HCT116 (cell line): ENCODE data around the gene OAS2. TPM values are rescaled to one million over a fixed set of nuclear protein-coding genes. Genes with fewer than 3 reads are reported as not detected.

ENCODE experiments used
- ATAC-seq: fragments of 200-7000 bp; cut with Tn5 transposase; 2 replicates; pipeline ENCODE4 v1.9.1; 2020; ENCODE audit warnings: mild to moderate bottlenecking, moderate library complexity
- BruUV-seq: library from RNA; stranded (reverse); fragments of 400-500 nt; replicated peaks from 2 replicates; lab custom pipeline; 2021; lab: Mats Ljungman, UMichigan
- CTCF ChIA-PET: fragments of 300-600 bp; sonication (Branson Sonifier 250); formaldehyde crosslinking; loops from one replicate; lab custom pipeline; 2021; ENCODE audit warnings: antibody characterized with exemption; lab: Charles Lee
- POLR2A ChIA-PET: fragments of 300-600, 350-600 bp; sonication (Branson Sonifier 250); formaldehyde crosslinking; loops from one replicate; lab custom pipeline; 2021; ENCODE audit warnings: antibody characterized with exemption; lab: Charles Lee
- RAD21 ChIA-PET, 2 experiments: fragments of 300-600 bp; sonication (Branson Sonifier 250); formaldehyde crosslinking; loops; one replicate each; lab custom pipeline; 2023; ENCODE audit warnings: low total read pairs in 2 of 2; ENCODE audit not compliant: uncharacterized antibody in 2 of 2, unreplicated experiment in 2 of 2, low non-redundant PET in 1 of 2; lab: Charles Lee
- DNase-seq: peaks from one replicate; pipeline ENCODE4 v3.0.0-alpha.2; 2010; ENCODE audit warnings: low read depth, low spot score
- H2AFZ ChIP-seq: fragments of 200-600 bp; shearing (Covaris generic), sonication (generic); 2 replicates; pipeline ENCODE4 v1.6.1; 2017; ENCODE audit warnings: low read depth, mixed run types, mixed read lengths, antibody characterized with exemption, low read length; ENCODE audit not compliant: poor library complexity, severe bottlenecking
- H3K27ac ChIP-seq: 2 replicates; pipeline ENCODE4 v1.5.1; 2012; ENCODE audit warnings: low read depth, low read length
- H3K27me3 ChIP-seq: fragments of 200-600 bp; sonication (generic); 2 replicates; pipeline ENCODE4 v1.6.1; 2016; ENCODE audit warnings: mixed run types, low read length, mixed read lengths; ENCODE audit not compliant: insufficient read depth
- H3K36me3 ChIP-seq, 2 experiments: fragments of 200-500 bp in 1 of 2; fragments of 200-600 bp in 1 of 2; sonication (Bioruptor generic) in 1 of 2; sonication (generic) in 1 of 2; 2 replicates each; pipeline versions ENCODE4 v1.5.1 to v1.6.1; 2014 to 2016; ENCODE audit warnings: low read length in 2 of 2, inconsistent platforms in 1 of 2, mixed read lengths in 1 of 2, mixed run types in 1 of 2; ENCODE audit not compliant: insufficient read depth in 2 of 2, control insufficient read depth in 1 of 2
- H3K4me1 ChIP-seq, 2 experiments: fragments of 200-600 bp in 1 of 2; sonication (generic) in 1 of 2; 2 replicates each; pipeline versions ENCODE4 v1.5.1 to v1.6.1; 2012 to 2017; ENCODE audit warnings: low read length in 2 of 2, inconsistent platforms in 1 of 2, mild to moderate bottlenecking in 1 of 2, mixed read lengths in 1 of 2, mixed run types in 1 of 2, moderate library complexity in 1 of 2; ENCODE audit not compliant: insufficient read depth in 2 of 2, control insufficient read depth in 1 of 2
- H3K4me2 ChIP-seq: fragments of 200-600 bp; sonication (generic); 2 replicates; pipeline ENCODE4 v1.6.1; 2017; ENCODE audit warnings: mixed run types, low read length, mixed read lengths
- H3K4me3 ChIP-seq, 2 experiments: fragments of 200-600 bp in 1 of 2; sonication (generic) in 1 of 2; replicated peaks in 1 of 2; 2 replicates each; pipeline ENCODE4 v1.5.1; 2011 to 2016; ENCODE audit warnings: low read length in 2 of 2, control low read depth in 1 of 2, low read depth in 1 of 2, mild to moderate bottlenecking in 1 of 2, mixed read lengths in 1 of 2, mixed run types in 1 of 2
- H3K79me2 ChIP-seq: fragments of 200-600 bp; sonication (generic); 2 replicates; pipeline ENCODE4 v1.6.1; 2017; ENCODE audit warnings: mild to moderate bottlenecking, mixed run types, low read length, moderate library complexity, mixed read lengths; ENCODE audit not compliant: insufficient read depth
- H3K9ac ChIP-seq: fragments of 200-600 bp; sonication (generic); 2 replicates; pipeline ENCODE4 v1.6.1; 2016; ENCODE audit warnings: low read length, mixed read lengths
- H3K9me2 ChIP-seq: fragments of 200-600 bp; sonication (generic), shearing (Covaris generic); 2 replicates; pipeline ENCODE4 v1.6.1; 2017; ENCODE audit warnings: mixed run types, mild to moderate bottlenecking, moderate library complexity; ENCODE audit not compliant: insufficient read depth
- H3K9me3 ChIP-seq, 2 experiments: fragments of 200-500 bp in 1 of 2; fragments of 200-600 bp in 1 of 2; sonication (Bioruptor generic) in 1 of 2; sonication (generic) in 1 of 2; 2 replicates each; pipeline ENCODE4 v1.6.1; 2014 to 2017; ENCODE audit warnings: low read length in 2 of 2, mixed read lengths in 2 of 2, inconsistent platforms in 1 of 2, low read depth in 1 of 2, mild to moderate bottlenecking in 1 of 2, mixed run types in 1 of 2, moderate library complexity in 1 of 2; ENCODE audit not compliant: control insufficient read depth in 1 of 2, insufficient read depth in 1 of 2
- H4K20me1 ChIP-seq: fragments of 200-600 bp; sonication (generic), shearing (Covaris generic); 2 replicates; pipeline ENCODE4 v1.6.1; 2017; ENCODE audit warnings: mixed run types, mild to moderate bottlenecking, moderate library complexity; ENCODE audit not compliant: insufficient read depth
- ATF3 ChIP-seq: IDR thresholded peaks from 2 replicates; pipeline ENCODE4 v1.6.1; 2012
- ELF1 ChIP-seq: IDR thresholded peaks from 2 replicates; pipeline ENCODE4 v1.6.1; 2012; ENCODE audit warnings: low read depth, borderline replicate concordance
- EZH2 ChIP-seq: fragments of 200-600 bp; sonication (generic); IDR thresholded peaks from 2 replicates; pipeline ENCODE4 v1.6.1; 2017; ENCODE audit warnings: antibody characterized with exemption, mixed run types
- EZH2phosphoT487 ChIP-seq: fragments of 200-600 bp; IDR thresholded peaks from 2 replicates; pipeline ENCODE4 v1.6.1; 2018; ENCODE audit warnings: antibody characterized with exemption, borderline replicate concordance
- FOSL1 ChIP-seq: IDR thresholded peaks from 2 replicates; pipeline ENCODE4 v1.6.1; 2012; ENCODE audit warnings: low read depth
- POLR2AphosphoS5 ChIP-seq: IDR thresholded peaks from 2 replicates; pipeline ENCODE4 v1.6.1; 2011; ENCODE audit warnings: mild to moderate bottlenecking, low read depth, low read length, moderate library complexity
- RAD21 ChIP-seq: IDR thresholded peaks from 2 replicates; pipeline ENCODE4 v1.6.1; 2012; ENCODE audit warnings: low read depth, mild to moderate bottlenecking
- REST ChIP-seq: IDR thresholded peaks from 2 replicates; pipeline ENCODE4 v1.6.1; 2012; ENCODE audit warnings: low read depth
- SIN3A ChIP-seq: IDR thresholded peaks from 2 replicates; pipeline ENCODE4 v1.6.1; 2012; ENCODE audit warnings: low read depth
- SRF ChIP-seq: IDR thresholded peaks from 2 replicates; pipeline ENCODE4 v1.6.1; 2012; ENCODE audit warnings: low read depth
- TCF7L2 ChIP-seq: IDR thresholded peaks from 2 replicates; pipeline ENCODE4 v1.7.0; 2011; ENCODE audit warnings: borderline replicate concordance, inconsistent platforms; ENCODE audit not compliant: insufficient read depth, insufficient read length; ENCODE audit errors: extremely low read depth
- ZBTB33 ChIP-seq: IDR thresholded peaks from 2 replicates; pipeline ENCODE4 v1.6.1; 2011; ENCODE audit warnings: mild to moderate bottlenecking, low read length, moderate library complexity; ENCODE audit not compliant: insufficient replicate concordance; ENCODE audit errors: extremely low read depth
- ZNF274 ChIP-seq: fragments of 200-500 bp; sonication (Bioruptor generic); IDR thresholded peaks from 2 replicates; pipeline ENCODE4 v1.6.1; 2014; ENCODE audit warnings: mild to moderate bottlenecking, low read depth, low read length, inconsistent platforms
- intact Hi-C: fragments of 100-400 bp; cut with micrococcal nuclease; formaldehyde crosslinking; loops from 2 replicates; pipeline ENCODE4 v1.10.0; 2022
- total RNA-seq: library from RNA; stranded (reverse); gene quantifications from one replicate; pipeline ENCODE4 v1.2.1, GENCODE V29; 2021; ENCODE audit not compliant: unreplicated experiment

Gene OAS2
- total RNA-seq, 1 experiment from 2014 or later: 0.30 TPM

GRCh38 chr12:112933129-112933505 lies 45.2 kb upstream of the OAS2 start (continued):
- no peak for TF ChIP-seq REST
- TF ChIP-seq RAD21: no peak
- TF ChIP-seq ZBTB33: no peak

- no peak overlapping the region for H2AFZ ChIP-seq
- RAD21 ChIA-PET: no interaction called here
- BruUV-seq: no TSS peak
- intact Hi-C loops: no loop called here
- no peaks in the 10 kb centered on the region for H3K9me3 ChIP-seq
- no peaks in the 10 kb centered on the region; the same call in 1 of the 2 replicates for H3K79me2 ChIP-seq
- POLR2A ChIA-PET: no interaction called here
- H3K9ac ChIP-seq: no peak overlapping the region
- no peaks in the 10 kb centered on the region for H4K20me1 ChIP-seq
- H3K27ac ChIP-seq: no peak overlapping the region
- CTCF ChIA-PET: no interaction called here
- no peaks in the 10 kb centered on the region for H3K9me2 ChIP-seq
- no peak for DNase-seq
- ATAC-seq: no peak
- H3K36me3 ChIP-seq: no peaks in the 10 kb centered on the region
- no peak overlapping the region for H3K4me3 ChIP-seq
- H3K4me2 ChIP-seq: no peak overlapping the region
- no peaks in the 10 kb centered on the region for H3K27me3 ChIP-seq
- H3K4me1 ChIP-seq: peaks cover 5 to 22% of the 10 kb centered on the region in 2 experiments; a peak in 2 of 4 replicates
- TF ChIP-seq ELF1 (no peak), POLR2AphosphoS5 (no peak), ZNF274 (no peak), ZBTB33 (no peak), FOSL1 (no peak), SRF (no peak), ATF3 (no peak), EZH2phosphoT487 (no peak), SIN3A (no peak), TCF7L2 (no peak), EZH2 (no peak)
These were observed 42.1 kb upstream of the OAS2 start for GRCh38 chr12:112936264-112936663.
